HL-60 (cell line): ENCODE measurements around the gene LAPTM5.

ENCODE experiments used
- DNase-seq, 2 experiments: peaks; one replicate each; pipeline ENCODE4 v3.0.0-alpha.2; 2010 to 2020; ENCODE audit warnings: low read depth in 1 of 2, low spot score in 1 of 2
- H3K27ac ChIP-seq: fragments of 250-450 bp; sonication (Bioruptor Pico); replicated peaks from 2 replicates; pipeline ENCODE4 v1.5.1; 2020; ENCODE audit warnings: mild to moderate bottlenecking, moderate library complexity
- H3K27me3 ChIP-seq: fragments of 250-450 bp; sonication (Bioruptor Pico); 2 replicates; pipeline ENCODE4 v1.5.1; 2021; ENCODE audit warnings: mild to moderate bottlenecking, moderate library complexity; ENCODE audit not compliant: insufficient read depth, poor library complexity, severe bottlenecking
- H3K4me3 ChIP-seq: replicated peaks from 2 replicates; pipeline ENCODE4 v1.5.1; 2011; ENCODE audit warnings: mild to moderate bottlenecking, control low read depth, low read length; ENCODE audit not compliant: insufficient read depth
- GABPA ChIP-seq: IDR thresholded peaks from 2 replicates; pipeline ENCODE4 v1.6.1; 2012; ENCODE audit warnings: low read depth
- POLR2AphosphoS5 ChIP-seq: IDR thresholded peaks from 2 replicates; pipeline ENCODE4 v1.6.1; 2012; ENCODE audit warnings: low read depth
- SPI1 ChIP-seq: IDR thresholded peaks from 2 replicates; pipeline ENCODE4 v1.6.1; 2012; ENCODE audit warnings: low read depth, mild to moderate bottlenecking, borderline replicate concordance
- TF ChIP-seq, protein P1 (sequence below): IDR thresholded peaks from one replicate; pipeline ENCODE4 v1.5.1; 2011; ENCODE audit warnings: low read length, control low read depth, inconsistent platforms; ENCODE audit not compliant: insufficient read depth
- TF ChIP-seq, protein P2 (sequence below): IDR thresholded peaks from 2 replicates; pipeline ENCODE4 v1.6.1; 2012; ENCODE audit warnings: low read depth; ENCODE audit not compliant: insufficient replicate concordance

The LAPTM5 gene

DNA sequence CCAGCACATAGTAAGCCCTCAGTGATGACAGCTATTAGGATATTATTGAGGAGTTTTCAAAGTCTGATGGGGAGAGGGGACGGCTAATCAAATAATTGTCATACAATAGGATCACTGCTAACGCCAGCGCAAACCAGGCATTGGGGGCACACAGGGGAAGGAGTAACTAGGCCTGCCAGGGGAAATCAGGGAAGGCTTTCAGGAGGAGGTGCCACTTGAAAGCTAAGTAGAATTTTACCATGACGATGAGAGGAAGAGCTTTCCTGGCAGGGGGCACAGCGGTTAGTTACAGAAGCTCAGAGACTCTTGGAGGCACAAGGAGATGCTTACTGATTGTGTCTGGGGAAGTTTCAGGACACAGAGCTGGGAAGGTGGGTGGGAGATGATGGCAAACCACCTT lies 47.2 kb upstream of the LAPTM5 start:
- Histone ChIP-seq H3K27me3 (peaks cover 54% of the 10 kb centered on the region), H3K27ac (no peak overlapping the region), H3K4me3 (no peak overlapping the region)
- TF ChIP-seq, protein P1, sequence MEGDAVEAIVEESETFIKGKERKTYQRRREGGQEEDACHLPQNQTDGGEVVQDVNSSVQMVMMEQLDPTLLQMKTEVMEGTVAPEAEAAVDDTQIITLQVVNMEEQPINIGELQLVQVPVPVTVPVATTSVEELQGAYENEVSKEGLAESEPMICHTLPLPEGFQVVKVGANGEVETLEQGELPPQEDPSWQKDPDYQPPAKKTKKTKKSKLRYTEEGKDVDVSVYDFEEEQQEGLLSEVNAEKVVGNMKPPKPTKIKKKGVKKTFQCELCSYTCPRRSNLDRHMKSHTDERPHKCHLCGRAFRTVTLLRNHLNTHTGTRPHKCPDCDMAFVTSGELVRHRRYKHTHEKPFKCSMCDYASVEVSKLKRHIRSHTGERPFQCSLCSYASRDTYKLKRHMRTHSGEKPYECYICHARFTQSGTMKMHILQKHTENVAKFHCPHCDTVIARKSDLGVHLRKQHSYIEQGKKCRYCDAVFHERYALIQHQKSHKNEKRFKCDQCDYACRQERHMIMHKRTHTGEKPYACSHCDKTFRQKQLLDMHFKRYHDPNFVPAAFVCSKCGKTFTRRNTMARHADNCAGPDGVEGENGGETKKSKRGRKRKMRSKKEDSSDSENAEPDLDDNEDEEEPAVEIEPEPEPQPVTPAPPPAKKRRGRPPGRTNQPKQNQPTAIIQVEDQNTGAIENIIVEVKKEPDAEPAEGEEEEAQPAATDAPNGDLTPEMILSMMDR = no peak
- TF ChIP-seq SPI1 (no peak), GABPA (no peak), POLR2AphosphoS5 (no peak)
- TF ChIP-seq, protein P2, sequence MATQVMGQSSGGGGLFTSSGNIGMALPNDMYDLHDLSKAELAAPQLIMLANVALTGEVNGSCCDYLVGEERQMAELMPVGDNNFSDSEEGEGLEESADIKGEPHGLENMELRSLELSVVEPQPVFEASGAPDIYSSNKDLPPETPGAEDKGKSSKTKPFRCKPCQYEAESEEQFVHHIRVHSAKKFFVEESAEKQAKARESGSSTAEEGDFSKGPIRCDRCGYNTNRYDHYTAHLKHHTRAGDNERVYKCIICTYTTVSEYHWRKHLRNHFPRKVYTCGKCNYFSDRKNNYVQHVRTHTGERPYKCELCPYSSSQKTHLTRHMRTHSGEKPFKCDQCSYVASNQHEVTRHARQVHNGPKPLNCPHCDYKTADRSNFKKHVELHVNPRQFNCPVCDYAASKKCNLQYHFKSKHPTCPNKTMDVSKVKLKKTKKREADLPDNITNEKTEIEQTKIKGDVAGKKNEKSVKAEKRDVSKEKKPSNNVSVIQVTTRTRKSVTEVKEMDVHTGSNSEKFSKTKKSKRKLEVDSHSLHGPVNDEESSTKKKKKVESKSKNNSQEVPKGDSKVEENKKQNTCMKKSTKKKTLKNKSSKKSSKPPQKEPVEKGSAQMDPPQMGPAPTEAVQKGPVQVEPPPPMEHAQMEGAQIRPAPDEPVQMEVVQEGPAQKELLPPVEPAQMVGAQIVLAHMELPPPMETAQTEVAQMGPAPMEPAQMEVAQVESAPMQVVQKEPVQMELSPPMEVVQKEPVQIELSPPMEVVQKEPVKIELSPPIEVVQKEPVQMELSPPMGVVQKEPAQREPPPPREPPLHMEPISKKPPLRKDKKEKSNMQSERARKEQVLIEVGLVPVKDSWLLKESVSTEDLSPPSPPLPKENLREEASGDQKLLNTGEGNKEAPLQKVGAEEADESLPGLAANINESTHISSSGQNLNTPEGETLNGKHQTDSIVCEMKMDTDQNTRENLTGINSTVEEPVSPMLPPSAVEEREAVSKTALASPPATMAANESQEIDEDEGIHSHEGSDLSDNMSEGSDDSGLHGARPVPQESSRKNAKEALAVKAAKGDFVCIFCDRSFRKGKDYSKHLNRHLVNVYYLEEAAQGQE = no peak
- DNase-seq = no peak

DNA sequence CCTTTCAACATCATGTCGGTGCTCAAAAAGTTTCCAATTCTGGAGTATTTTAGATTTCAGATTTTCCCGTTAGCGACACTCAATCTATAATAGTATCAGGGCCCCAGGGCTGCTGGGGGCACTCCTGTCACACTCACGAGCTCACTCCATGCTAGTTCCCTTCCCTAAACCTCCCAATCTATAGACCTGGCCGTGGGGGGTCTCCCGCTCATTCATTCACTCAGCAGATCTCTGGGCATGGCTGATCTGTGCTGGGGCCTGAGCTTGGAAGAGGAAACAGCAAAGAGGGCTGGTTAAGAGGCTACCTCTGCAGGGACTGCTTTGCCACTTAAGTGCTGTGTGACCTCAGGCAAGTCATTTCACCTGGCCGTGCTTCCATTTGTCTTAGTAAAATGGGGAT lies 46.8 kb upstream of the LAPTM5 start:
- H3K27me3 ChIP-seq = peaks cover 52% of the 10 kb centered on the region
- no peak for DNase-seq

DNA sequence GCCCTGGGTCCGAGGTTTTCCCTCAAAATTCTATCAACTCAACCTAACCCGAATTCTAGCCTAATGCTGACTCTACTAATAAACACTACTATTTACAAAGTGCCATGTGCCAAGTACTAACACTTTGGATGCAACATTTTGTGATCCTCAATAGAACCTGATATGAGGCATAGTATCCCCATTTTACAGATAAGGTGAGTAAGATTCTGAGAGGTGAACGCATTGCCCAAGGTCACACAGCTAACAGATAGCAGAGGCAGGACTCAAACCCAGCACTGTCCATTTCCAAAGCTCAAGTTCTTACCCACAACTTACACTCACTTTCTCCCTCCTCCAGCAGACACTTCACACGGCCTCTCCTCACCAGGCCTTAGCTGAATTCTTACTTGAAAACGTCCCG lies 46.0 kb upstream of the LAPTM5 start:
- TF ChIP-seq, protein P2 = no peak
- no peak for TF ChIP-seq SPI1
- no peak for TF ChIP-seq POLR2AphosphoS5
- no peak for TF ChIP-seq GABPA
- TF ChIP-seq, protein P1 = no peak
- no peak for DNase-seq
- no peak overlapping the region for H3K27ac ChIP-seq
- peaks cover 46% of the 10 kb centered on the region for H3K27me3 ChIP-seq
- H3K4me3 ChIP-seq = no peak overlapping the region

More for the DNA sequence above, 46.8 kb upstream of the LAPTM5 start:
- H3K4me3 ChIP-seq = no peak overlapping the region
- TF ChIP-seq POLR2AphosphoS5 (no peak), SPI1 (no peak)
- no peak overlapping the region for H3K27ac ChIP-seq

DNA sequence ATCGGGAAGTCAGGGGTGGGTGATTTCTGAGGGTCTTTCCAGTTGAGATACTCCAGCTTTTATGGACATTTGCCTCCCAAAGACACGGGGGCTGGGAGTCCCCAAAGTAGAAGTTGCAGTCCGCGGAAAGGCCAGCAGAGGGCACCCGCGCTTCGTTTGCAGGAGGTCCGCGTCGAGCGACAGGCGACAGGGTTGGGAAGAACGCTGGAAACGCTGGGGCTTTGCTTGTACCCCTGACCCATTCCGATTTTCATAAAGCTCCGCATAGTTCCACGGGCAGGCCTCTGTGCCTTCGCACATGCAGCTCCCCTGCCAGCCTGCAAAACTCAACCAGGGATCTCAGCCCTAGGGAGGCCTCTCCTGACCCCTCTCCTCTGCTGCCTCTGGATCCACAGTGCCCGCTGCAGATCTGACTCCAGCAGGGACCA lies 44.2 kb upstream of the LAPTM5 start:
- peak in 1 of 2 experiments; percentile 64 for DNase-seq
- no peak overlapping the region for H3K27ac ChIP-seq
- TF ChIP-seq, protein P1 = peak; percentile 87
- TF ChIP-seq POLR2AphosphoS5 = no peak
- peaks cover 31% of the 10 kb centered on the region for H3K27me3 ChIP-seq
- H3K4me3 ChIP-seq = no peak overlapping the region
